HepG2 (cell line): Measurements from ENCODE around the gene HECA. TPM values are rescaled to one million over a fixed set of nuclear protein-coding genes. Genes with fewer than 3 reads are reported as not detected.

ENCODE experiments used
- ATAC-seq: fragments of 200-7000 bp; cut with Tn5 transposase; 3 replicates; pipeline ENCODE4 v1.9.1; 2020; ENCODE audit warnings: mild to moderate bottlenecking, moderate library complexity
- BruUV-seq: library from RNA; stranded (reverse); fragments of 400-500 nt; replicated peaks from 2 replicates; lab custom pipeline; 2021; lab: Mats Ljungman, UMichigan
- CTCF ChIA-PET: fragments of 300-600 bp; formaldehyde crosslinking; extraction: SDS; loops from one replicate; lab custom pipeline; 2021; ENCODE audit warnings: low total read pairs, inconsistent platforms, low intra/inter-chr PET ratio; lab: Yijun Ruan, JAX
- POLR2A ChIA-PET: fragments of 350-600 bp; sonication (Branson Sonifier 250); formaldehyde crosslinking; loops from one replicate; lab custom pipeline; 2020; ENCODE audit warnings: antibody characterized with exemption, inconsistent platforms; lab: Yijun Ruan, JAX
- DNase-seq: peaks from one replicate; pipeline ENCODE4 v3.0.0-alpha.2; 2015; ENCODE audit warnings: low spot score
- FAIRE-seq: peaks from 3 replicates; lab custom pipeline; 2011; peaks lifted over from hg19 to GRCh38; lab: Jason Lieb, UNC
- H2AFZ ChIP-seq: one replicate; pipeline ENCODE4 v1.6.1; 2011; ENCODE audit warnings: low read length, inconsistent platforms
- H3K27ac ChIP-seq: fragments of 300-600 bp; 3 replicates; pipeline ENCODE4 v1.8.0; 2011; ENCODE audit warnings: mixed run types, mild to moderate bottlenecking, mixed read lengths, low read length, inconsistent platforms; ENCODE audit not compliant: insufficient read depth; ENCODE audit errors: extremely low read length
- H3K27me3 ChIP-seq, 2 experiments: fragments of 200-600 bp in 1 of 2; 2 replicates in 1 of 2; 3 replicates in 1 of 2; pipeline versions ENCODE4 v1.6.0 to v1.8.0; 2011; ENCODE audit warnings: low read length in 2 of 2, mild to moderate bottlenecking in 2 of 2, moderate library complexity in 2 of 2, inconsistent platforms in 1 of 2; ENCODE audit not compliant: insufficient read depth in 2 of 2, control insufficient read depth in 1 of 2
- H3K36me3 ChIP-seq, 2 experiments: fragments of 200-600 bp in 1 of 2; replicated peaks in 1 of 2; 2 replicates in 1 of 2; 3 replicates in 1 of 2; pipeline versions ENCODE4 v1.5.1 to v1.8.0; 2011; ENCODE audit warnings: low read length in 2 of 2, inconsistent platforms in 1 of 2; ENCODE audit not compliant: insufficient read depth in 2 of 2, control insufficient read depth in 1 of 2
- H3K4me1 ChIP-seq: 2 replicates; pipeline ENCODE4 v1.5.1; 2012; ENCODE audit warnings: low read length, inconsistent platforms; ENCODE audit not compliant: insufficient read depth
- H3K4me2 ChIP-seq: 2 replicates; pipeline ENCODE4 v1.6.0; 2011; ENCODE audit warnings: low read depth, low read length, inconsistent platforms
- H3K4me3 ChIP-seq, 3 experiments: fragments of 200-600 bp in 1 of 3; sonication (generic), shearing (Covaris generic) in 1 of 3; replicated peaks in 1 of 3; 2 replicates each; pipeline ENCODE4 v1.5.1; 2011 to 2016; ENCODE audit warnings: low read length in 3 of 3, inconsistent platforms in 2 of 3, low read depth in 2 of 3, mild to moderate bottlenecking in 2 of 3, control low read depth in 1 of 3, mixed read lengths in 1 of 3; ENCODE audit not compliant: insufficient read depth in 1 of 3
- H3K79me2 ChIP-seq: one replicate; pipeline ENCODE4 v1.6.1; 2011; ENCODE audit warnings: low read length, inconsistent platforms; ENCODE audit not compliant: insufficient read depth
- H3K9ac ChIP-seq: 2 replicates; pipeline ENCODE4 v1.6.0; 2011; ENCODE audit warnings: mild to moderate bottlenecking, low read depth, low read length, inconsistent platforms; ENCODE audit not compliant: insufficient read depth
- H3K9me3 ChIP-seq: 2 replicates; pipeline ENCODE4 v1.5.1; 2012; ENCODE audit warnings: mild to moderate bottlenecking, low read length
- H4K20me1 ChIP-seq: 2 replicates; pipeline ENCODE4 v1.6.0; 2011; ENCODE audit warnings: inconsistent platforms, mild to moderate bottlenecking, low read length, moderate library complexity; ENCODE audit not compliant: insufficient read depth
- ATF2 ChIP-seq: sonication (generic); formaldehyde crosslinking; IDR thresholded peaks from 2 replicates; pipeline ENCODE4 v1.4.0; 2020; ENCODE audit warnings: missing genetic modification reagents
- GRHL1 ChIP-seq: sonication (generic); formaldehyde crosslinking; conservative IDR thresholded peaks from 2 replicates; pipeline ENCODE4 v1.8.0; 2022; ENCODE audit warnings: missing genetic modification reagents
- KDM2A ChIP-seq: sonication (generic); formaldehyde crosslinking; IDR thresholded peaks from 2 replicates; pipeline ENCODE4 v1.4.0; 2020; ENCODE audit warnings: low read depth, missing genetic modification reagents, borderline replicate concordance
- MYPOP ChIP-seq: sonication (generic); formaldehyde crosslinking; IDR thresholded peaks from 2 replicates; pipeline ENCODE4 v1.8.1; 2023; ENCODE audit warnings: mild to moderate bottlenecking, moderate library complexity, missing genetic modification reagents
- NFATC3 ChIP-seq: sonication (generic); formaldehyde crosslinking; IDR thresholded peaks from 2 replicates; pipeline ENCODE4 v1.5.1; 2020; ENCODE audit warnings: mild to moderate bottlenecking, missing genetic modification reagents
- NRL ChIP-seq: sonication (generic); formaldehyde crosslinking; IDR thresholded peaks from 2 replicates; pipeline ENCODE4 v1.5.0; 2020; ENCODE audit warnings: missing genetic modification reagents, mild to moderate bottlenecking, moderate library complexity, borderline replicate concordance
- PITX1 ChIP-seq: sonication (generic); formaldehyde crosslinking; IDR thresholded peaks from 2 replicates; pipeline ENCODE4 v1.5.1; 2020; ENCODE audit warnings: mild to moderate bottlenecking, missing genetic modification reagents
- TIGD3 ChIP-seq: sonication (generic); formaldehyde crosslinking; IDR thresholded peaks from 2 replicates; pipeline ENCODE4 v1.5.1; 2020; ENCODE audit warnings: mild to moderate bottlenecking, missing genetic modification reagents, borderline replicate concordance
- TRIM24 ChIP-seq: sonication (generic); formaldehyde crosslinking; IDR thresholded peaks from 2 replicates; pipeline ENCODE4 v1.8.0; 2022; ENCODE audit warnings: mild to moderate bottlenecking, missing genetic modification reagents
- ZBTB20 ChIP-seq: sonication (generic); formaldehyde crosslinking; IDR thresholded peaks from 2 replicates; pipeline ENCODE4 v1.8.1; 2023; ENCODE audit warnings: missing genetic modification reagents, low read depth, mild to moderate bottlenecking, borderline replicate concordance
- ZFY ChIP-seq: sonication (generic); formaldehyde crosslinking; IDR thresholded peaks from 2 replicates; pipeline ENCODE4 v1.4.0; 2020; ENCODE audit warnings: missing genetic modification reagents
- ZNF12 ChIP-seq: sonication (generic); formaldehyde crosslinking; IDR thresholded peaks from 2 replicates; pipeline ENCODE4 v1.5.0; 2020; ENCODE audit warnings: missing genetic modification reagents
- ZNF337 ChIP-seq: sonication (generic); formaldehyde crosslinking; IDR thresholded peaks from 2 replicates; pipeline ENCODE4 v1.5.1; 2020; ENCODE audit warnings: missing genetic modification reagents, low read depth, mild to moderate bottlenecking, borderline replicate concordance
- ZNF552 ChIP-seq: sonication (generic); formaldehyde crosslinking; IDR thresholded peaks from 2 replicates; pipeline ENCODE4 v1.9.0; 2022; ENCODE audit warnings: missing genetic modification reagents, mild to moderate bottlenecking, borderline replicate concordance
- ZNF644 ChIP-seq: IDR thresholded peaks from 2 replicates; pipeline ENCODE4 v1.6.1; 2016; ENCODE audit warnings: low read depth
- ZNF7 ChIP-seq: IDR thresholded peaks from 2 replicates; pipeline ENCODE4 v1.6.1; 2016; ENCODE audit warnings: missing biosample characterization, missing genetic modification reagents
- ZNF740 ChIP-seq: sonication (generic); formaldehyde crosslinking; IDR thresholded peaks from 2 replicates; pipeline ENCODE4 v1.4.0; 2020; ENCODE audit warnings: missing genetic modification reagents
- ZNF883 ChIP-seq: sonication (generic); formaldehyde crosslinking; IDR thresholded peaks from 2 replicates; pipeline ENCODE4 v1.5.1; 2020; ENCODE audit warnings: mild to moderate bottlenecking, missing genetic modification reagents; ENCODE audit errors: not compliant biosample characterization
- ZSCAN21 ChIP-seq: sonication (generic); formaldehyde crosslinking; IDR thresholded peaks from 2 replicates; pipeline ENCODE4 v1.8.0; 2022; ENCODE audit warnings: mild to moderate bottlenecking, missing genetic modification reagents, moderate library complexity, borderline replicate concordance
- in situ Hi-C: cut with HindIII; loops from 2 replicates; pipeline ENCODE4 v1.10.0; 2017; ENCODE audit warnings: low pct_unique_long_range_greater_than_20kb; ENCODE audit not compliant: extremely low pct_ligation_motif_present
- intact Hi-C: fragments of 100-400 bp; cut with micrococcal nuclease; formaldehyde crosslinking; loops from one replicate; pipeline ENCODE4 v1.10.0; 2022; ENCODE audit not compliant: unreplicated experiment
- polyA plus RNA-seq, 8 experiments: library from polyadenylated mRNA; depleted of rRNA in 3 of 8; stranded (reverse) in 7 of 8; unstranded in 1 of 8; fragments of >200 nt; fragmentation: Illumina TruSeq in 4 of 8; extraction: Trizol in 4 of 8; gene quantifications; 2 replicates each; pipeline versions ENCODE4 v1.2.1 to v1.2.3, GENCODE V29; 2011 to 2016; ENCODE audit warnings: low read depth in 4 of 8, missing spikeins in 1 of 8, mixed read lengths in 1 of 8; ENCODE audit not compliant: insufficient read depth in 1 of 8
- total RNA-seq, 5 experiments: library from RNA; depleted of rRNA; stranded (reverse); fragments of >200 nt; fragmentation: Illumina TruSeq; extraction: Trizol; gene quantifications; 2 replicates each; pipeline ENCODE4 v1.2.3, GENCODE V29; 2016; ENCODE audit warnings: low read depth in 1 of 5

HECA gene
- total and polyA plus RNA-seq, 2 of the 13 experiments (the other 11 are each of a cell fraction or from before 2014, with no cell fraction given), result 0.18 to 0.49 TPM

GRCh38 chr6:139152892-139153271, 18.0 kb downstream of the HECA start (continued):
- no peak for TF ChIP-seq TIGD3 (CRISPR knock-in tag)
- no peak for TF ChIP-seq PITX1 (CRISPR knock-in tag)
- no peak for TF ChIP-seq ZSCAN21 (CRISPR knock-in tag)
- TF ChIP-seq ZNF12 (CRISPR knock-in tag), result no peak
- TF ChIP-seq ZNF337 (CRISPR knock-in tag), result no peak
- TF ChIP-seq, all 625 proteins: peak for 0

- no peak overlapping the region for H3K4me2 ChIP-seq
- no peak for FAIRE-seq
- no peak for TF ChIP-seq NFATC3
- no peak for TF ChIP-seq KDM2A
- TF ChIP-seq MYPOP (CRISPR knock-in tag), result no peak
- TF ChIP-seq TRIM24 (CRISPR knock-in tag), result no peak
- TF ChIP-seq ZNF740 (CRISPR knock-in tag), result no peak
- no peak for TF ChIP-seq ZNF552 (CRISPR knock-in tag)
- no peak for TF ChIP-seq ZNF7
- TF ChIP-seq ATF2, result no peak
- no peak for TF ChIP-seq ZNF883 (CRISPR knock-in tag)
- TF ChIP-seq ZFY, result no peak
- no peak for TF ChIP-seq ZNF644 (CRISPR knock-in tag)
- TF ChIP-seq GRHL1, result no peak
- TF ChIP-seq ZBTB20, result no peak
- no peak for TF ChIP-seq NRL
Observed at GRCh38 chr6:139153855-139154254, 19.0 kb downstream of the HECA start.

More at GRCh38 chr6:139153855-139154254, 19.0 kb downstream of the HECA start:
- Histone ChIP-seq H3K27ac (no peak overlapping the region), H3K27me3 (no peaks in the 10 kb centered on the region), H4K20me1 (no peaks in the 10 kb centered on the region), H3K4me1 (no peaks in the 10 kb centered on the region), H3K79me2 (no peaks in the 10 kb centered on the region), H3K9ac (no peak overlapping the region), H3K4me3 (no peak overlapping the region), H2AFZ (no peak overlapping the region), H3K9me3 (no peaks in the 10 kb centered on the region), H3K36me3 (no peaks in the 10 kb centered on the region)
- no peak for ATAC-seq
- no peak for DNase-seq
- POLR2A ChIA-PET, result no interaction called here
- CTCF ChIA-PET, result no interaction called here
- in situ Hi-C loops, result no loop called here
- intact Hi-C loops, result no loop called here
- BruUV-seq, result no TSS peak
